HG03103 (cell line): ENCODE measurements around the gene RAB40B.

Experiments used
- ATAC-seq: cut with Tn5 transposase; IDR thresholded peaks from one replicate; pipeline ENCODE4 v1.9.1; 2021; ENCODE audit warnings: low read depth; ENCODE audit not compliant: unreplicated experiment

Gene RAB40B

DNA sequence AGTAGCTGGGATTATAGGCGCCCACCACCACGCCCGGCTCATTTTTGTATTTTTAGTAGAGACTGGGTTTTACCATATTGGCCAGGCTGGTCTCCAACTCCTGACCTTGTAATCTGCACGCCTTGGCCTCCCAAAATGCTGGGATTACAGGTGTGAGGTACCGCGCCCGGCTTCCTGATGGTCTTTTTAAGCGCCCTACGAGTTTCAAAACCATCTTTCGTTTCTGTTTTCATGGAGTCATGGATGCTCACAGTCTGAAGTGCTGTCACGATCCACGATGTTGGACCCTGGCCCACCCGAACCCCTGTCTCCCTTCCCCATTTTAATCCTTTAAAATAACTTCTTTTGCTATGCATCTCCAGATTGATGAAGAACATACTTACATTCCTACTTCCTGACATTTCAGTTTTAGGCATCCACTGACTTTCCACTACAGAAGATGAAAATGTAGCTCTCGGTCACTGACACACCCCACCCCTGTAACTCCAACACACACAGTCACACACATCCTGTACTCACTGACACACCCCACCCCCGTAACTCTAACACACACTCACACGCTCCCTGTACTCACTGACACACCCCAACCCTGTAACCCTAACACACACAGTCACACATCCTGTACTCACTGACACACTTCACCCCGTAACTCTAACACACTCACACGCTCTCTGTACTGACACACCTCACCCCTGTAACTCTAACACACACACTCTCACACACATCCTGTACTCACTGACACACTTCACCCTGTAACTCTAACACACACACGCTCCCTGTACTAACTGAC is 27.6 kb downstream of the RAB40B start:
- ATAC-seq, result no peak

DNA sequence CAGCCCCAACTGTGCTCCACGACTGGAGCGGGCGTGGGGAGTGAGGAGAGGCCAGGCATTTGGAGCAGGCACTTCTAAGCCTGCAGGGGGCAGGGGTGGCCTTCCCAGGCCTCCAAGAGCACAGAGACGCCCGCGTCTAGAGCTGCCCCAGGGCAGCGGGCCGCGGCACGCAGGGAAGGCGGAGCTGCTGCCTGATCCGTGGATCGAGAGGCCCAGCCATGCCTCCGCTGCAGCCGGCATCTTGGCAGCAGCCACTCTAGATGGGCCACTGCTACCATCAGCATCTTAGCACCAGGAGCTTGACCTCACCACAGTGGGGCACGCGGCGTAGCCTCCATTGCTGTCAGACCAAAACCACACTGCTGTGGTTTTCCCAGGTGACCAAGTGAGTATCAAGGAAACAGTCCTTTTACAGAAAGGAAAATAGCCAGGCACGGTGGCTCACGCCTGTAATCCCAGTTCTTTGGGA is 29.8 kb downstream of the RAB40B start:
- ATAC-seq, result no peak

DNA sequence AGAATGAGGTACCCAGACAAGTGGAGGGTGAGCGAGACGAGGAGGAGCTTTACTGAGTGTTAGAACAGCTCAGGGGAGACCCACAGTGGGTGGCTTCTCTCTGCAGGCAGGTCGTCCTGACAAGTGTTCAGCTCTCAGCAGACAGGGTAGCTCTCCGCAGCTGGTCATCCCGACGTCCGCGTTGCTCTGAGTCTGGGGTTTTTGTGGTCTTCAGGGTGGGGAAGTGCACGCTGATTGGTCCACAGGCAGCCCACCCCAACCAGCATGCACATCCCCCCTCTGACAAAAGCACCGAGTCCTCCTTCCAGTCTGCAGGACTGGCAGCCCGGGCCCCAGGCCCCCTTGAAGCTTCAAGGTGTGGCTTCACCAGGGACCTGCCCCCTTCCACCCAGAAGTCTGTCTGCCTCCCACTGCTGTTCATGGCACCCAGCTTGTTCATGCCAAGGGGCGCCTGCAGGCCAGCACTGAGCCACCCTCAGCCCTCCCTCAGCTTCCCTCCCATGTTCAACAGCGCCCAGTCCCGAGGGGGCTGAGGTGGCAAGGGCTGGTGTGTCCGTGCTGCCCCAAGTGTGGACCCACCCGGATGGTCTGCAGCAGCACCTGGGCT is 30.4 kb downstream of the RAB40B start:
- no peak for ATAC-seq

DNA sequence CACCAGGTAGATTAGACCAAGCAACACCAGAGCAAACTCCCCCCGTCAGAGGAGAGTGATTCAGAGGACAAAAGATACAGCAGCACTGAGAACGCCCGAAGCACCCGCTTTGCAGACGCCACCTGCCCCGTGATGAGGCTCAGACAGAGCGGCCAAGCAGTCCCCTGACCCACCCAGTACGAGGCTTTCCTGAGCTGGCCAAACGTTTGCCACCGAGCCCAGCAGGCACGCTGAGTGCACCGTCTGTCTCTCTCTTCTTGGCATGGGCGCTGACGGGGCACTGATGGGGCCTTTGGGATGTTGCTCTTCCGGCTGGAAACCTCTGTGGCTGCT is 30.9 kb downstream of the RAB40B start:
- no peak for ATAC-seq

DNA sequence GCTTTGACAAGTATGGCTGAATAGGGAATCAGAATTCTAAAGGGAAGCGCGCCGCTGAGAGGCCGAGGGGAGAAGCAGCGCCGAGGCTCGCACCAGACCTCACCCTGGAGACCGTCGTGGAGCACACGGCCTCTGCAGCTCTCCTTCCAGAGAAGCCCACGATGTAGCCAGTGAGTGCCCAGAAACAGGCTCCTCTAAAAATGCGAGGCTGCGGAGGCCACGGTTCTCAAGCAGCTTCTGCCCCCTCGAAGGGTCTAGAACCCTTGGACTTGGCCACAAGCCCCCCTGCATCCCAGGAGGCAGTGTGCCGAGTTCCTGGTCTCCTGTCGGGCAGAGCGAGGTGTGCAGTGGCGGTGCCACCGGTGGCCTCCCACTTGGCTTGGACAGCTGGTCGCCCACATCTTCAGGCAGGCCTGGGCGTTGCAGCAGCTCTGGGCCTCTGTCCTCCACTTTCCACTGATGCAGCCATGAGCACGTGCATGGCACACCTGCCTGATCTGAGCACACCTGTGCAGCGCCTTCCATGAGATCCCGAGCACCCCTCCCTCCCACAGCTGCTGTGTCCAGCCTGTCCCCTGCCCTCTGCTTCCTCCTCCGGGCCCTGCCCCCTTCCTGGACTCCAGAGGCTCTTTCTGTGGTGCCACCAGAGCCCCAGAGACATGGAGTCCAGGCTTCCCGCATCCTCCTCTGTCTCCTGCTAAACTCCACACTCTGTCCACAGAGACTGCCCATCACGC is 31.4 kb downstream of the RAB40B start:
- no peak for ATAC-seq

DNA sequence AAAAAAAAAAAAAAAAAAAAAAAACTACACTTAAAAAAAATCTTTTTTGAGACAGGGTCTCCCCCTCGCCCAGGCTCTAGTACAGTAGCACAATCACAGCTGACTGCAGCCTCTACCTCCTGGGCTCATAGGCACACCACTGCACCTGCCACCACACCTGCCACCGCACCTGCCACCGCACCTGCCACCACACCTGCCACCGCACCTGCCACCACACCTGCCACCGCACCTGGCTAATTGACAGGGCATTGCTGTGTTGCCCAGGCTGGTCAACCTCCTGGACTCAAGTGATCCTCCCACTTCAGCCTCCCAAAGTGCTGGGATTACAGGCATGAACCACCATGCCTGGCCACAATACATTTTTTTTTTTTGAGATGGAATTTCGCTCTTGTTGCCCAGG is 32.6 kb downstream of the RAB40B start:
- ATAC-seq, result no peak

DNA sequence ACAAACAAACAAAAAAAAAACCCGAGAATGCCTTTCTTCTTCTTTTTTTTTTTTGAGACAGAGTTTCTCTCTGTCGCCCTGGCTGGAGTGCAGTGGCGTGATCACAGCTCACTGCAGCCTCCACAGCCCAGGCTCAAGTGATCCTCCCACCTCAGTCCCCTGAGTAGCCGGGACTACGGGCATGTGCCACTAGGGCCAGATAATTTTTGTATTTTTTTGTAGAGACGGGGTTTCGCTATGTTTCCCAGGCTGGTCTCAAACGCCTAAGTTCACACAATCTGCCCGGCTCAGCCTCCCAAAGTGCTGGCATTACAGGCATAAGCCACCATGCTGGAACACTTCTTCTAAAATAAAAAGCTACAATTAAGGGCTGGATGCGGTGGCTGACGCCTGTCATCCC is 33.3 kb downstream of the RAB40B start:
- ATAC-seq, result no peak

DNA sequence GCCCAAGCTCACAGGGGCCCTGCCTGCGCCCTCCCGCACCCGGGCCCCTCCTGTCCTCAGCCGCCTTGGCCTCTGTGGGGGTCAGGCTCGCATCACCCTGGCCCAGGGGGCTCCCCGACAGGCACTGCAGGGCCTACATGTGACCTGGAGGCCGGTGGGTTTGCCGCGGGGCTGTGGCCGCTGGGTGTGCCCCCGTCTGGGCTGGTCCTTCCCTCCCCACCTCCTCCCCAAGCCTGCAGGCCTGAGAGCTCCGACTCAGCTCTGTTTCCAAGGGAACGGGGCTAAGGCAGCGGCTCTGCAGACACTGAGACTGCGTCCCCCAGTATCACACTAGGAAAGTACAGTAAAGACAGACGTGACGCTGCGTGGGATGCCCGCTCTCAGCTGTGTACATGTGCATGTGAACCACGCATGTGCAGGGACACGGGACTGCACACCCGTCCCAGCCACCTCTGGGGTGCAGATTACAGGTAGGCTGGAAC is 33.8 kb downstream of the RAB40B start:
- no peak for ATAC-seq

DNA sequence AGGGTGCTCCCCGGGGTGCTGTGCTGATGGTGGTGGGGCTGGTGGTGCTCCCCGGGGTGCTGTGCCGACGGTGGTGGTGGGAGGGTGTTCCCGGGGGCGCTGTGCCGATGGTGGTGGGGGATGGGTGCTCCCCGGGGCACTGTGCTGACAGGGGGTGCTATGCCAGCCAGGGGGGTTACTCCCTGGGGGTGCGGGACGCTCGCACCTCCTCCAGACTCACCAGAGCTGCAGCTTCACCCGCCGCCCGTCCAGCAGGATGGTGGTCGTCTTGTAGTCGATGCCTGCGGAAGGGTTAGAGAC is 34.3 kb downstream of the RAB40B start:
- ATAC-seq, result no peak

DNA sequence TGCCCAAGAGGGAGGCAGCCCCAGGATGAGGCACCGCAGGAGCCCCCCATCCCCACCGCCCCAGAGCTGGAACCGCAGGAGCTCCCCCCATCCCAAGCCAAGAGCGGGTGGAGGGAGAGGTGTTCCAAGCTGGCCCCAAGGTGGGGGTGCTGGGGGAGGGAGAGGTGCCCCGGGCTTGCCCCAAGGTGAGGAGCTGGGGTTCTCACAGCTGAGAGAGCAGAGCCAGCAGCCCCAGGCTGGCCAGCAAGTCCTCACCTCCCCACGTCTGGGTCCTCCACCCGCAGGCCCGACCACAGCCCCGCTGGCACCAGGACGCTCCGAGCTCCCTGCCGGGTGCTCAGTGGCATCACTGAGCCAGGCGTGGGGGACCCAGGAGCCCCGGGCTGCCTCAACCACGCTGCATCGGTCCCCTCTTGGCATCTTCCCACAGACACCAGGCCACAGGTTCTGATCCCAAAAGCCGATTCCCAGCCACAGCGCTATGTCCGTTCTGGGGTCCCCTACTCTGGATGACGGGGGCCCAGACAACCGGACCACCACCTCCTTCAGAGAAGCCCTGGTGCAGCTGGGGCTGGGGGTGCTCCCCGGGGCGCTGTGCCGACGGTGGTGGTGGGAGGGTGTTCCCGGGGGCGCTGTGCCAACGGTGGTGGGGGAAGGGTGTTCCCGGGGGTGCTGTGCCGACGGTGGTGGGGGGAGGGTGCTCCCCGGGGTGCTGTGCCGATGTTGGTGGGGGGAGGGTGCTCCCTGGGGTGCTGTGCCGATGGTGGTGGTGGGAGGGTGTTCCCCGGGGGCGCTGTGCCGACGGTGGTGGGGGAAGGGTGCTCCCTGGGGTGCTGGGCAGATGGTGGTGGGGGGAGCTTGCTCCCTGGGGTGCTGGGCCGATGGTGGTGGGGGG is 34.9 kb downstream of the RAB40B start:
- ATAC-seq, result no peak

DNA sequence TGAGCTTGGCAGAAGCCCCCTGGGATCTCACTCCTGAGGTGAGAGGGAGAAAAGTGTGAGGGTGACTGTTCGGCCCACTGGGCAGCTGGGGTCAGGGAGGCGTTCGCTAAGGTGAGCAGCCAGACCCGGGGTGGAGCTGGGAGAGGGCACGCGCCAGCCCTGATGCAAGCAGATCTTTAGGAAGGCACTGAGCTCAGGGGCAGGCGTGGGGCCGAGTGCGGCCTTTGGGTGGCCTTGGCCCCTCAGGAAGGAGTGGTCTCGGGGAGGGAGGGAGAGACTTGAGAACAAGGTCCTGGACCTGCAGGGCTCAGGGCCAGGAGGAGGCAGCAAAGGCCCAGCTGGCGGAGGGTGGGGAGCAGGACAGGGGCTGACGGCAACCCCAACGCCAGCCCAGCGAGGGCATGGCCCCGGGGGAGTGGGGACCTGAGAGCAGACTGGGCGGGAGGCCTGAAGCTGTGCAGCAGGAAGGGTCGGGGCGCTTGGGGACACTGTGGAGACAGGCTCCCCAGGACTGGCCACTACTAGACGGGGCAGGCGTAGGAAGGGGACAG is 35.7 kb downstream of the RAB40B start:
- ATAC-seq, result no peak

DNA sequence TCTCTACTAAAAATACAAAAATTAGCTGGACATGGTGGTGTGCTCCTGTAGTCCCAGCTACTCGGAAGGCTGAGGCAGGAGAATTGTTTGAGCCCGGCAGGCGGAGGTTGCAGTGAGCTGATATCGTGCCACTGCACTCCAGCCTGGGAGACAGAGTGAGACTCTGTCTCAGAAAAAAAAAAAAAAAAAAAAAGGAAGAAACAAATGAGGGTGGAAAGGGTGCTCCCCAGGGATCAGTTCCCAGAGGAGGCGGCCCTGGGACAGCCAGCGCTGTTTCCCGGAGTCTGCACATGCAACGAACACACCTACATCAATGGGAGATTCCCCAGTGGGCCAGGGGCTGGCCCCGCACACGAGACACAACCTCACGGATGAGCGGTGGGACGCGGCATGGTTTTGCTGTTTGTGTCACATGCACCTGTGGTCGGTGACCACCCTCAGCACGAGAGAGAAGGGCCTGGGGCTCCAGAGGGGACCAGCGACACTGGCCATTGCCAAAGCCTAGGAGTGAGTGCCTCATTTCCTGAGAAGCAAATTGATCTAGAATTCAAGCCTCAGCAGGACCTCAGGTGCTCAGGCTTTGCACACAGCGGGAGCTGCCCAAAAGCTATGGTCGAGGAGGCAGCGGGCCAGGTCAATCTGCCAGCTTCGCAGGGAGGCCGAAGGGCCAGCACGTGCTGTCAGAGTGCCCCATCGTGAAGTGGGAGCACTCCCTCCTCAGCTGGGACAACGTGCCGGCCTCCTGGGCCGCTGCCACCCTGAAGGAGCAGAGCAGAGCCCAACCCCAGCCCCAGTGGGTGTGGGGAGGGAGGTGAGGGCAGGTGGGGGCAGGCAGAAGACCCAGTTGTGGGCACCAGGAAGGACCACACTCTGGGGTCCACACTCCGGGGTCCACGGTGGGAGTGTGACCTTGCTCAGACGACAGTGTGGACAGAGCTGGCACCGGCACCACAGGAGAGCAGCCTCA is 36.5 kb downstream of the RAB40B start:
- no peak for ATAC-seq

DNA sequence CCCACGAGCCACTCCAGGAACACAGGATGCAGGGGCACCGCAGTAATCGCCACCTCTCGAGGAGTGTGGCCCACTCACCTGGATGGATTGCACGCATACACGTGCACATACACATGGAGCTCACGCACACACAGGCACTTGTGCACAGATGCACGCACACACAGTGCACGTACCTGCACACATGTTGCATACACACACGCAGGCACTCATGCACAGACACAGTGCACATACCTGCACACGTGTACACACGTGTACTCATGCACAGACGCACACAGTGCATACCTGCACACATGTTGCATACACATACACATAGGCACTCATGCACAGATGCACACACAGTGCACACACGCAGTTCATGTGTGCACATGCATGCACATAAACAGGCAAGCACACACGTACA is 38.6 kb downstream of the RAB40B start:
- ATAC-seq, result no peak

DNA sequence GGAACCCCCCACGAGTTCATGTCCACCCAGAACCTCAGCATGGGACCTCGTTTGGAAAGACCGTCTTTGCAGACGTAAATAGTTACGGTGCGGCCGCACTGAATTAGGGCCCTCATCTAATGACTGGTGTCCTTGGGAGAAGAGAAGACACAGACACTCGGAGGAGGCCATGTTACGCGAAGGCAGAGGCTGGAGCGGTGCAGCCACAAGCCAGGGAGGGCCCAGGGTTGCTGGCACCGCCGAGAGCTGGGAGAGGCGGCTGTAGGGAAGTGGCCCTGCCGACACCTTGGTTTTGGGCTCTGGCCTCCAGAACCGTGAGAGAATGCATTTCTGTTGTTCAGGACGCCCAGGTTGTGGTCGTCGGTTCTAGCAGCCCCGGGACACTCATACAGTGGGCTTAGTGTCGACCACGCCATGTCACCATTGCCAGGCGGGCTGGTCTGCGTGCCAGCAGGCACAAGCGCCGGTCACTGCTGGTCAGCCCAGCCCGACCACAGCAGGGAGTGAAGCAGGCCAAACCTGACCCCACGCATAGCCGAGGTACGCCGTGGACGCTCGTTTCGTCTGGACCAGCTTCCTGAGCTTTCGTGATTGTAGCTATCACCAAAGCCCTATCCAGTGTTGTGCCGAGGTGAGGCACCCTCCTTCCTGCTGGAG is 39.6 kb downstream of the RAB40B start:
- no peak for ATAC-seq

DNA sequence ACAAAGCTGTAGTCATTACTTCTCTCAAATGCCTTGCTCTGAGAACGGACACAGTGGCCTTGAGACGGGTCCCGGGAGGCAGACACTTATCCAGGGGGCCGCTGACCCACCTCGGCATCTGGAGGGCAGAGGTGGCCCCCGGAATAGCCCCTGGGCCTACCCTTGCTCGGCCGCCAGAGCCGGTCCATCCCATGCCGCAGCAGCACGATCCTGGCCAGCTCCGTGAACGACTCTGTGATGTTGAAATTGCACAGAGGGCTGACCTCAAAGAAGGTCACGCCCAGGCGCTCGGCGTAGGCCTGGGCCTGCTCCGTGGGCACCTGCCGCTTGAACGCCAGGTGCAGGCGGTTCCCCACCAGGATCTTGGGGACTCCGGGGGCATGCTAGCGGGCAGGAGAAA is 40.2 kb downstream of the RAB40B start:
- ATAC-seq, result no peak

DNA sequence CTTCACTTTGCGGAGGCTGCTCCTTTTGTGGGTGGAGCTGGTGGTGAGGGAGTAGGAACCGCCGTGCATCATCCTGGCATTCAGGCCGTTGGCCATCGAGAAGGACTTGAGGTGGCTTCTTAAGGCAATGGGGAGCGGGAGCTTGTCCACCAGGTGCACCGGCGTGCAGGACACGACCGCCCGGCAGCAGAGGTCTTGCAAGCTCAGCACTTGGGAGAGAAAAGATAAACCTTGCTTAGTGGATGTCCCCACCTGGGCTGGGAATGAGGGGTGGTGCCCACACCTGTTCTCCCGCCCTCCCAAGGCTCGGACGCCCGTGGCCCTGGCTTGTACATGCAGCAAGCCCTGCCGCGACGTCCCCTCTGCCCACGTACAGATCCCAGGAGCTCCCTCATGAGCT is 40.6 kb downstream of the RAB40B start:
- no peak for ATAC-seq

DNA sequence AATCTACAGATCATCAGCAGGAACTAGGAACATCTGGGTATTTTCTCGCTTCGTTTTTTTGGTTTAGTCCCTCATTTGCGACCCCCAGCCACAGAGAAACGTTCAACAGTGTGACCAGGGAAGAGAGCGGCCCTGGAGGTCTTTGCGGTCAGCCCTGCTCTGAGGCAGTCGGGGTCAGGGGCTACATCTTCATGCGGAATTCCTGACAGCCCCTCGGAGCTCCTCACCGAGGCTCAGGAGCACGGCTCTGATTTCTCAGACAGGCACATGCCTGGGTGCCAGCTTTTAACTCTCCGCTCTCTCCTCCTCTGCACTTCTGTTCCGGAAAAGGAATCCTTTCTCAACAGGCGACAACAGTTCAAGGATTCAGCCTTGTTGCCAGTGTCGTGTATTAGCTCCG is 42.2 kb downstream of the RAB40B start:
- no peak for ATAC-seq

DNA sequence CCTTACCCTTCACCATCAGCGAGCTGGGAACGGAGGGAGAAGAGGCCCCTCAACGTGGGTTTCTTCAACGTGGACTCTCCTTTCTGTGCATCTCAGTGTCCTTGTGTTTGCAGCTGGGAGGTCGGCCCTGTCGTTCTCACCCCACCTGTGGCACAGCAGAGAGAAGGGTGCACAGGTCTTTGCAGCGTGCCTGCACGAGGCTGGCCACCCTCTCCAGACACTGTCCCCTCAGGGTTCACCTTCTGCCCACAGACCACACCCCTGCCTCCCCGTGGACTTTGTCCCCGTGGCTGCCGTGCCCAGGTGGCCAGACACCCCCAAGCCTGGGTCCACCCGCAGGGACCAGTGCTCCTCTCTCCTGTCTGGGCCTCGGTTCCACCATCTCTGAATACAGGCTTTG is 43.0 kb downstream of the RAB40B start:
- no peak for ATAC-seq

DNA sequence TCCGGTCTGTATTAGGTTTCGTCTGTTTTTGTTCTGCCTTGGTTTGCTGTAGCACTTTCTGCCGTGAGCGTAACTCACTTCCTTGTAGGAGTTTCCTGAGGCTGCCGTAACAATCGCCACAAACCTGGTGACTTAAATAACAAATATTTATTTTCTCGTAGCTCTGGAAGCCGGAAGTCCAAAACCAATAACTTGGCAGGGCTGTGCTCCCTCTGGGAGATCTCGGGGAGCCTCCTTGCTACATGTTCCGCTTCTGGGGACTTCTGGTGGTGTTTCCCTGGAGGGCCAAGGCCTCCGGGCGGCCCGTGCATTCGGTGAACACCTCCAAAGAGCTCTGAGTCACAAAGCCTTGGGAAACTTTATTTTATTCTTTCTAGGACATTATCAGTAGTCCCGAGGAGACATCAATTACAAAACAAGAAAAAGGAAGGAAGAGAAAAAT is 43.4 kb downstream of the RAB40B start:
- ATAC-seq, result no peak
